Measurements from ENCODE around the gene LPP.
A peak's percentile ranks its signal among the peaks of the same experiment; 100 is the strongest.

LPP gene

GRCh38 chr3:188905547-188905946 is 751.6 kb downstream of the LPP start:
- DNase-seq, result no peak

GRCh38 chr3:188906236-188906635 is 752.3 kb downstream of the LPP start:
- no peak for DNase-seq

GRCh38 chr3:188908002-188908850 is 754.3 kb downstream of the LPP start:
- no peak for DNase-seq

- DNase-seq, result no peak
Observed at GRCh38 chr3:188911026-188911850, 757.3 kb downstream of the LPP start.

- DNase-seq, result no peak
Observed at GRCh38 chr3:188913084-188913483, 759.1 kb downstream of the LPP start.

GRCh38 chr3:188914552-188914951 is 760.6 kb downstream of the LPP start:
- peak; percentile 82 for DNase-seq

GRCh38 chr3:188915127-188915526 is 761.2 kb downstream of the LPP start:
- DNase-seq, result peak; percentile 37

GRCh38 chr3:188916934-188917401 is 763.0 kb downstream of the LPP start:
- no peak for DNase-seq

- DNase-seq, result no peak
Observed at GRCh38 chr3:188918093-188918492, 764.1 kb downstream of the LPP start.

GRCh38 chr3:188923671-188924070 is 769.7 kb downstream of the LPP start:
- DNase-seq, result no peak

- DNase-seq, result no peak
Observed at GRCh38 chr3:188925376-188925775, 771.4 kb downstream of the LPP start.

GRCh38 chr3:188926111-188926510 is 772.2 kb downstream of the LPP start:
- peak; percentile 82 for DNase-seq

- peak; percentile 29 for DNase-seq
Observed at GRCh38 chr3:188926741-188927511, 773.0 kb downstream of the LPP start.

GRCh38 chr3:188927971-188928370 is 774.0 kb downstream of the LPP start:
- DNase-seq, result no peak

- no peak for DNase-seq
Observed at GRCh38 chr3:188929137-188929536, 775.2 kb downstream of the LPP start.

GRCh38 chr3:188931036-188931435 is 777.1 kb downstream of the LPP start:
- no peak for DNase-seq

GRCh38 chr3:188931531-188931930 is 777.6 kb downstream of the LPP start:
- DNase-seq, result no peak

- no peak for DNase-seq
Observed at GRCh38 chr3:188934989-188935388, 781.0 kb downstream of the LPP start.

- no peak for DNase-seq
Observed at GRCh38 chr3:188936597-188937107, 782.7 kb downstream of the LPP start.

- no peak for DNase-seq
Observed at GRCh38 chr3:188937389-188937788, 783.4 kb downstream of the LPP start.

- DNase-seq, result no peak
Observed at GRCh38 chr3:188938999-188939398, 785.0 kb downstream of the LPP start.

- DNase-seq, result no peak
Observed at GRCh38 chr3:188939814-188940572, 786.0 kb downstream of the LPP start.
